GM06990 (cell line): ENCODE results near the gene MTMR10.

ENCODE experiments used
- DNase-seq: peaks from one replicate; pipeline ENCODE4 v3.0.0-alpha.2; 2011; ENCODE audit not compliant: insufficient read length; ENCODE audit errors: extremely low read depth
- H3K27me3 ChIP-seq: replicated peaks from 2 replicates; pipeline ENCODE4 v1.6.0; 2011; ENCODE audit warnings: low read length; ENCODE audit not compliant: control insufficient read depth, insufficient read depth
- H3K36me3 ChIP-seq: 2 replicates; pipeline ENCODE4 v1.5.1; 2011; ENCODE audit warnings: low read length; ENCODE audit not compliant: control insufficient read depth, insufficient read depth
- H3K4me3 ChIP-seq: replicated peaks from 2 replicates; pipeline ENCODE4 v1.5.1; 2011; ENCODE audit warnings: low read depth, mild to moderate bottlenecking, control low read depth, low read length
- TF ChIP-seq, protein P1 (sequence below): IDR thresholded peaks from 2 replicates; pipeline ENCODE4 v1.5.1; 2011; ENCODE audit warnings: low read length, control low read depth, mild to moderate bottlenecking, inconsistent platforms; ENCODE audit not compliant: insufficient read depth, poor library complexity, severe bottlenecking

MTMR10 gene

GRCh38 chr15:30992249-30992864, 929 bp upstream of the MTMR10 start:
- TF ChIP-seq, protein P1, sequence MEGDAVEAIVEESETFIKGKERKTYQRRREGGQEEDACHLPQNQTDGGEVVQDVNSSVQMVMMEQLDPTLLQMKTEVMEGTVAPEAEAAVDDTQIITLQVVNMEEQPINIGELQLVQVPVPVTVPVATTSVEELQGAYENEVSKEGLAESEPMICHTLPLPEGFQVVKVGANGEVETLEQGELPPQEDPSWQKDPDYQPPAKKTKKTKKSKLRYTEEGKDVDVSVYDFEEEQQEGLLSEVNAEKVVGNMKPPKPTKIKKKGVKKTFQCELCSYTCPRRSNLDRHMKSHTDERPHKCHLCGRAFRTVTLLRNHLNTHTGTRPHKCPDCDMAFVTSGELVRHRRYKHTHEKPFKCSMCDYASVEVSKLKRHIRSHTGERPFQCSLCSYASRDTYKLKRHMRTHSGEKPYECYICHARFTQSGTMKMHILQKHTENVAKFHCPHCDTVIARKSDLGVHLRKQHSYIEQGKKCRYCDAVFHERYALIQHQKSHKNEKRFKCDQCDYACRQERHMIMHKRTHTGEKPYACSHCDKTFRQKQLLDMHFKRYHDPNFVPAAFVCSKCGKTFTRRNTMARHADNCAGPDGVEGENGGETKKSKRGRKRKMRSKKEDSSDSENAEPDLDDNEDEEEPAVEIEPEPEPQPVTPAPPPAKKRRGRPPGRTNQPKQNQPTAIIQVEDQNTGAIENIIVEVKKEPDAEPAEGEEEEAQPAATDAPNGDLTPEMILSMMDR, result no peak
- Histone ChIP-seq H3K27me3 (no peaks in the 10 kb centered on the region), H3K4me3 (peak overlapping the region; percentile 92), H3K36me3 (no peaks in the 10 kb centered on the region)
- DNase-seq, result no peak

- TF ChIP-seq, protein P1, result no peak
- Histone ChIP-seq H3K4me3 (peak overlapping the region; percentile 92), H3K36me3 (no peaks in the 10 kb centered on the region), H3K27me3 (no peaks in the 10 kb centered on the region)
- DNase-seq, result no peak
Observed at GRCh38 chr15:30990446-30991254, 778 bp downstream of the MTMR10 start.

DNA sequence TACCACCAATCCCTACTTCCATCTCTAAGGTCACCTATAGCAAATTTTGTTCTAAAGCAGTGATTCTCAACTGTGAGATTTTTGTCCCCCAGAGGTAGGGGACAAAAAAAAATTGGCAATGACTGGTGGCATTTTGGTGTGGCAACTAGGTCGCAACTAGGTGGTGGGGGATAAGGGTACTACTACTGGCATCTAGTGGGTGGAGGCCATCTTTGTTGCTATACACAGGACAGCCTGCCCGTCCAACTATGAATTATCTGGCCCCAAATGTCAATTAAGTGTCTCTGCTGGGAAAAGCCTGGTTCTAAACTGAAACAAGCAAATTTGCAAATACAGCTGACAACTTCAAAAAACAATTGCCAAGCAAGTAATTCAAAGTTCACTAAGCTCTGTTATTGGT, 1.4 kb downstream of the MTMR10 start:
- TF ChIP-seq, protein P1, result no peak
- peak overlapping the region; percentile 92 for H3K4me3 ChIP-seq
- no peaks in the 10 kb centered on the region for H3K27me3 ChIP-seq
- DNase-seq, result no peak
- no peaks in the 10 kb centered on the region for H3K36me3 ChIP-seq

GRCh38 chr15:30985081-30985531, 6.3 kb downstream of the MTMR10 start:
- DNase-seq, result no peak
- Histone ChIP-seq H3K27me3 (no peaks in the 10 kb centered on the region), H3K36me3 (peaks cover 3% of the 10 kb centered on the region; the same call in 1 of the 2 replicates), H3K4me3 (peak overlapping the region; percentile 39; the same call in 1 of the 2 replicates)
- TF ChIP-seq, protein P1, result no peak

GRCh38 chr15:30984542-30984941, 6.9 kb downstream of the MTMR10 start:
- peaks cover 3% of the 10 kb centered on the region; the same call in 1 of the 2 replicates for H3K36me3 ChIP-seq
- H3K27me3 ChIP-seq, result no peaks in the 10 kb centered on the region
- DNase-seq, result no peak
- peak overlapping the region; percentile 39 for H3K4me3 ChIP-seq
- TF ChIP-seq, protein P1, result no peak
